ENCODE measurements around the gene SPTSSA.

The SPTSSA gene

GRCh38 chr14:34457186-34457585 is 4.9 kb downstream of the SPTSSA start:
- H3K27me3 Mint-ChIP-seq (ENCODE audit: low read depth): no peaks in the 10 kb centered on the region

GRCh38 chr14:34453226-34453625 is 8.8 kb downstream of the SPTSSA start:
- TF ChIP-seq CTCF (IDR thresholded peaks at IDR 0.05; ENCODE audit: unreplicated experiment in 3 of 3): no peak
- H3K27me3 Mint-ChIP-seq (ENCODE audit: low read depth): no peaks in the 10 kb centered on the region
- no peak overlapping the region for H3K4me3 Mint-ChIP-seq
- H3K9me3 Mint-ChIP-seq: no peaks in the 10 kb centered on the region
- H3K27ac Mint-ChIP-seq: no peak overlapping the region
- peaks cover 24% of the 10 kb centered on the region for H3K36me3 Mint-ChIP-seq (ENCODE audit: low read depth)
- H3K4me1 Mint-ChIP-seq: no peaks in the 10 kb centered on the region

More at GRCh38 chr14:34457186-34457585, 4.9 kb downstream of the SPTSSA start:
- Mint-ChIP-seq H3K4me3 (no peak overlapping the region), H3K9me3 (no peaks in the 10 kb centered on the region), H3K4me1 (peaks cover 16% of the 10 kb centered on the region), H3K36me3 (ENCODE audit: low read depth) (peaks cover 17% of the 10 kb centered on the region), H3K27ac (no peak overlapping the region)
- TF ChIP-seq CTCF (IDR thresholded peaks at IDR 0.05; ENCODE audit: unreplicated experiment in 3 of 3): no peak

- H3K4me1 Mint-ChIP-seq: no peaks in the 10 kb centered on the region
- H3K9me3 Mint-ChIP-seq: no peaks in the 10 kb centered on the region
- H3K36me3 Mint-ChIP-seq (ENCODE audit: low read depth): peaks cover 28% of the 10 kb centered on the region
- H3K27ac Mint-ChIP-seq: no peak overlapping the region
- no peak overlapping the region for H3K4me3 Mint-ChIP-seq
- no peak for TF ChIP-seq CTCF (IDR thresholded peaks at IDR 0.05; ENCODE audit: unreplicated experiment in 3 of 3)
- no peaks in the 10 kb centered on the region for H3K27me3 Mint-ChIP-seq (ENCODE audit: low read depth)
Observed at GRCh38 chr14:34452258-34452822, 9.7 kb downstream of the SPTSSA start.

- TF ChIP-seq CTCF (IDR thresholded peaks at IDR 0.05; ENCODE audit: unreplicated experiment in 3 of 3): no peak
- Mint-ChIP-seq H3K9me3 (no peaks in the 10 kb centered on the region), H3K27me3 (ENCODE audit: low read depth) (no peaks in the 10 kb centered on the region)
Observed at GRCh38 chr14:34450958-34451357, 11.1 kb downstream of the SPTSSA start.

GRCh38 chr14:34450542-34450915 is 11.5 kb downstream of the SPTSSA start:
- no peaks in the 10 kb centered on the region for H3K9me3 Mint-ChIP-seq
- H3K4me1 Mint-ChIP-seq: no peaks in the 10 kb centered on the region
- H3K36me3 Mint-ChIP-seq (ENCODE audit: low read depth): peaks cover 34% of the 10 kb centered on the region
- TF ChIP-seq CTCF (IDR thresholded peaks at IDR 0.05; ENCODE audit: unreplicated experiment in 3 of 3): no peak
- H3K4me3 Mint-ChIP-seq: no peak overlapping the region
- H3K27me3 Mint-ChIP-seq (ENCODE audit: low read depth): no peaks in the 10 kb centered on the region
- H3K27ac Mint-ChIP-seq: no peak overlapping the region

More at GRCh38 chr14:34450958-34451357, 11.1 kb downstream of the SPTSSA start:
- H3K36me3 Mint-ChIP-seq (ENCODE audit: low read depth): peaks cover 34% of the 10 kb centered on the region
- H3K4me3 Mint-ChIP-seq: no peak overlapping the region
- no peak overlapping the region for H3K27ac Mint-ChIP-seq
- H3K4me1 Mint-ChIP-seq: no peaks in the 10 kb centered on the region

GRCh38 chr14:34449819-34450541 is 12.1 kb downstream of the SPTSSA start:
- TF ChIP-seq CTCF (IDR thresholded peaks at IDR 0.05; ENCODE audit: unreplicated experiment in 3 of 3): no peak
- Mint-ChIP-seq H3K9me3 (no peaks in the 10 kb centered on the region), H3K4me1 (no peaks in the 10 kb centered on the region)

More at GRCh38 chr14:34449819-34450541, 12.1 kb downstream of the SPTSSA start:
- no peaks in the 10 kb centered on the region for H3K27me3 Mint-ChIP-seq (ENCODE audit: low read depth)
- no peak overlapping the region for H3K27ac Mint-ChIP-seq
- H3K4me3 Mint-ChIP-seq: no peak overlapping the region
- peaks cover 32% of the 10 kb centered on the region for H3K36me3 Mint-ChIP-seq (ENCODE audit: low read depth)

Data from nephron (organoid).